GM12874 (cell line): Measurements from ENCODE around the gene VCAN.

ENCODE experiments used
- TF ChIP-seq, protein P1 (sequence below): IDR thresholded peaks from 2 replicates; pipeline ENCODE4 v1.5.1; 2011; ENCODE audit warnings: low read depth, mild to moderate bottlenecking, control low read depth, low read length, moderate library complexity; ENCODE audit not compliant: insufficient read depth

Gene VCAN

GRCh38 chr5:83447533-83447932 lies 24.0 kb upstream of the VCAN start:
- TF ChIP-seq, protein P1, sequence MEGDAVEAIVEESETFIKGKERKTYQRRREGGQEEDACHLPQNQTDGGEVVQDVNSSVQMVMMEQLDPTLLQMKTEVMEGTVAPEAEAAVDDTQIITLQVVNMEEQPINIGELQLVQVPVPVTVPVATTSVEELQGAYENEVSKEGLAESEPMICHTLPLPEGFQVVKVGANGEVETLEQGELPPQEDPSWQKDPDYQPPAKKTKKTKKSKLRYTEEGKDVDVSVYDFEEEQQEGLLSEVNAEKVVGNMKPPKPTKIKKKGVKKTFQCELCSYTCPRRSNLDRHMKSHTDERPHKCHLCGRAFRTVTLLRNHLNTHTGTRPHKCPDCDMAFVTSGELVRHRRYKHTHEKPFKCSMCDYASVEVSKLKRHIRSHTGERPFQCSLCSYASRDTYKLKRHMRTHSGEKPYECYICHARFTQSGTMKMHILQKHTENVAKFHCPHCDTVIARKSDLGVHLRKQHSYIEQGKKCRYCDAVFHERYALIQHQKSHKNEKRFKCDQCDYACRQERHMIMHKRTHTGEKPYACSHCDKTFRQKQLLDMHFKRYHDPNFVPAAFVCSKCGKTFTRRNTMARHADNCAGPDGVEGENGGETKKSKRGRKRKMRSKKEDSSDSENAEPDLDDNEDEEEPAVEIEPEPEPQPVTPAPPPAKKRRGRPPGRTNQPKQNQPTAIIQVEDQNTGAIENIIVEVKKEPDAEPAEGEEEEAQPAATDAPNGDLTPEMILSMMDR = no peak

DNA sequence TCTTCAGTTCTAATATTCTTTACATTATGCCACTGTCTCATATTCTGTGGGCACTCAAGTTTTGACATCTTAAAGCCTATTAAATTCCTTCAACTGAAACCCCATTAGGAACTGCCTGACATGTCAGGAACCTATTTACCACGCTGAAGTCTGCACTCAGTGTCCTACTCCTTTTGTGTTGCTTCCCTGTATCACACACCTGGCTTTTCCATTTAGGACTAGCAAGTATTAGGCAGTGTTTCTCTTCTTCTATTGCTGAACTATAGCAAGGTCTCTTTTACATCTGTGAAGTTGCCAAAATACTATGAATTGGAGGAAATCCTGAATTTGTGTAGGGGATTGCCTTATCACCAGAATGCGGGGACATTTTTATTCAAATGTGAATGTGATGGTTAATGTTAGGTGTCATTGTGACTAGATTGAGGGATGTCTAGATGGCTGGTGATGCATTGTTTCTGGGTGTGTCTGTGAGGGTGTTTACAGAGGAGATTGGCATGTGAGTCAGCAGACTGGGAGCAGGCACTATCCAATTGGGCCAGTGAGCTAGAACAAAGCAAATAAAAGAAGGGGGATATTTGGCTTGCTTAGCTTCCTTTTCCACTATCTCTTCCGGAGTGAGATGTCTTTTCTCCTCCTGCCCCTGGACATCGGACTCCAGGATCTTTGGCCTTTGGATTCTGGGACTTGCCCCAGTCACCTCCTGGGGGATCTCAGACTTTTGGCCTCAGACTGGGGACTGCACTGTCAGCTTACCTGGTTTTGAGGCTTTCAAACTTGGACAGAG lies 21.2 kb upstream of the VCAN start:
- TF ChIP-seq, protein P1 = no peak

- TF ChIP-seq, protein P1 = no peak
These were observed 20.6 kb upstream of the VCAN start for GRCh38 chr5:83450967-83451248.

- TF ChIP-seq, protein P1 = no peak
These were observed 19.6 kb upstream of the VCAN start for GRCh38 chr5:83451955-83452354.

GRCh38 chr5:83453937-83454336 lies 17.6 kb upstream of the VCAN start:
- TF ChIP-seq, protein P1 = no peak

- TF ChIP-seq, protein P1 = no peak
These were observed 7.3 kb upstream of the VCAN start for GRCh38 chr5:83464261-83464660.

DNA sequence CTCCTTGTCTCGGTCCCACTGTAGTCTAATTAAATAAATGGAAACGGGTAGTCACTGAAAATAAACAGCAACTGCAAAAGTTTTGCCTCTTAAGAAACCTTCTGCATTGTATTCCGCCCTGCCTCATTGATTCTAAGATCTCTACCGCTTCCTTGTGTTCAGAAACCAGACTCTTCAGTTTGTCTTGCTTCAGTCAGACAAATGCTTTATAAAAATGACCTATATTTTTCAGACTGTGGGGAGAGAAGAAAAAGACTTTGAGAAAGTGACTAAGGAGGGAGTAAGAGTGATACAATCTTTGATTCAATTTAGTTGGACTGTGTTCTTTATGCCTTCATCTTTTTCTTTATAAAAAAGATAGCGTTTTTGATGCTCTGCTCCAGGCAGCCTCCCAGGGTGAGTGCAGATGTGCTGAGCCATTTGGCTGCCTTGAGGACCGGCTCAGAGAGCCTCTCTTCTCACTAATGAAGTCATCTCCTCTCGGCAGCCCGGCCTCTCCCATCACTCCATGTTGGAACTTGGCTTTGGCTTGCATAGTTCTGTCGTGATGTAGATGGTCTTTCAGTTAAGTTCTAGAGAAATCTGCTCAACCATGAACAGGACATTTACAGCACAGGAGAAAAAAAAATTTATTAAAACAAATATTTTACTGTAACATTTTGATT lies 4.0 kb upstream of the VCAN start:
- TF ChIP-seq, protein P1 = no peak
